Glutamatergic neuron (in vitro differentiated cells): ENCODE data around the gene CCND1. TPM values are rescaled to one million over a fixed set of nuclear protein-coding genes. Genes with fewer than 3 reads are reported as not detected.

Source experiments
- DNase-seq: peaks from one replicate; pipeline ENCODE4 v3.0.0; 2022
- H3K27ac Mint-ChIP-seq: one replicate; pipeline ENCODE4 v1.8.0; 2020; ENCODE audit warnings: mild to moderate bottlenecking, mixed read lengths, inconsistent platforms; ENCODE audit not compliant: unreplicated experiment
- H3K27me3 Mint-ChIP-seq: one replicate; pipeline ENCODE4 v1.8.0; 2020; ENCODE audit warnings: mild to moderate bottlenecking, moderate library complexity, mixed read lengths, inconsistent platforms; ENCODE audit not compliant: unreplicated experiment
- H3K36me3 Mint-ChIP-seq: one replicate; pipeline ENCODE4 v1.8.0; 2020; ENCODE audit warnings: mild to moderate bottlenecking, mixed read lengths, inconsistent platforms; ENCODE audit not compliant: unreplicated experiment
- H3K4me1 Mint-ChIP-seq: one replicate; pipeline ENCODE4 v1.8.0; 2020; ENCODE audit warnings: mild to moderate bottlenecking, low read depth, mixed read lengths, inconsistent platforms; ENCODE audit not compliant: unreplicated experiment
- H3K4me3 Mint-ChIP-seq: one replicate; pipeline ENCODE4 v1.8.0; 2020; ENCODE audit warnings: mild to moderate bottlenecking, mixed read lengths, inconsistent platforms; ENCODE audit not compliant: unreplicated experiment
- H3K9me3 Mint-ChIP-seq: one replicate; pipeline ENCODE4 v1.8.0; 2020; ENCODE audit warnings: mild to moderate bottlenecking, moderate library complexity, mixed read lengths, inconsistent platforms; ENCODE audit not compliant: unreplicated experiment
- total RNA-seq: library from RNA; stranded (reverse); fragmentation: NEBNext Ultra II Directional; extraction: Animal tissue kit (Norgen Biotek cat#: 25700); gene quantifications from one replicate; pipeline ENCODE4 v1.2.1, GENCODE V29; 2021; ENCODE audit not compliant: unreplicated experiment
- TF ChIP-seq, protein P1 (sequence below): fragments of 200-600 bp; sonication (generic); IDR thresholded peaks from one replicate; pipeline ENCODE4 v1.5.0; 2021; ENCODE audit not compliant: partially characterized antibody, unreplicated experiment

Gene CCND1
- total RNA-seq, 1 donor from 2014 or later = 36.1 TPM

DNA sequence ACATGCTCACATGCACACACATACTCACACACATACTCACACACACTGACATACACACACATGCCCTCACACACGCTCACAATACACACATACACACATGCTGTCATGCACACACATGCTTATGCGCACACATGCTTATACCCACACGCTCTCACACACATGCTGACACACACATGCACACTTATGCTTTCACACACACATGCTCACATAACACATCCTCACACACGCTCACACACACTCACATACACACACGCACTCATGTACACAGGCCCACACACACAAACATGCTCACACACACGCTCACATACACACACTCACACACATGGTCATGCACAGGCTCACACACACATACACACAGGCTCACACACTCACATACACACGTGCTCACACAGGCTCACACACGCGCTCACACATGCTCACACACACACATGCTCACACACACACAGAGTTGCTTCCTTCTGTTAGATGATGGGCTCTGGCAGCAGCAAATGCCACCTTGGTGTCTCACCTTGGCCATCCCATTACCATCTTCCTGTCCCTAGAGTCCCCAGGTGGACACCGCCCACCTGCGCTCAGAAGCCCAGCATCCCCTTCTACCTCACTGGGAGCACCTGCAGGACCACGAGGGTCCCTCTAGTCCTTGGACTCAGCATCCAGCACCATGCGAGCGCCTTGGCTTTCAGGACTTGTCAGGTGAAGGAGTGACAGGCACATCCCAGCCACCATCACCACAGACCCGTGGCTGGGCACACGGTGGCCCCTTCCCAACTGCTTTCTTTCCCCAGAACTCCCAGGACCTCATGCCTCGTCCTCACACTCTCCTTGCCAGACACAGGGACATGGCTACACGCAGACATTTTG is 44.9 kb upstream of the CCND1 start:
- Mint-ChIP-seq H3K27me3 (peaks cover 2% of the 10 kb centered on the region), H3K36me3 (peaks cover 11% of the 10 kb centered on the region), H3K4me3 (no peak overlapping the region), H3K9me3 (peaks cover 2% of the 10 kb centered on the region), H3K4me1 (no peaks in the 10 kb centered on the region), H3K27ac (no peak overlapping the region)
- no peak for DNase-seq
- TF ChIP-seq, protein P1, sequence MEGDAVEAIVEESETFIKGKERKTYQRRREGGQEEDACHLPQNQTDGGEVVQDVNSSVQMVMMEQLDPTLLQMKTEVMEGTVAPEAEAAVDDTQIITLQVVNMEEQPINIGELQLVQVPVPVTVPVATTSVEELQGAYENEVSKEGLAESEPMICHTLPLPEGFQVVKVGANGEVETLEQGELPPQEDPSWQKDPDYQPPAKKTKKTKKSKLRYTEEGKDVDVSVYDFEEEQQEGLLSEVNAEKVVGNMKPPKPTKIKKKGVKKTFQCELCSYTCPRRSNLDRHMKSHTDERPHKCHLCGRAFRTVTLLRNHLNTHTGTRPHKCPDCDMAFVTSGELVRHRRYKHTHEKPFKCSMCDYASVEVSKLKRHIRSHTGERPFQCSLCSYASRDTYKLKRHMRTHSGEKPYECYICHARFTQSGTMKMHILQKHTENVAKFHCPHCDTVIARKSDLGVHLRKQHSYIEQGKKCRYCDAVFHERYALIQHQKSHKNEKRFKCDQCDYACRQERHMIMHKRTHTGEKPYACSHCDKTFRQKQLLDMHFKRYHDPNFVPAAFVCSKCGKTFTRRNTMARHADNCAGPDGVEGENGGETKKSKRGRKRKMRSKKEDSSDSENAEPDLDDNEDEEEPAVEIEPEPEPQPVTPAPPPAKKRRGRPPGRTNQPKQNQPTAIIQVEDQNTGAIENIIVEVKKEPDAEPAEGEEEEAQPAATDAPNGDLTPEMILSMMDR = no peak

DNA sequence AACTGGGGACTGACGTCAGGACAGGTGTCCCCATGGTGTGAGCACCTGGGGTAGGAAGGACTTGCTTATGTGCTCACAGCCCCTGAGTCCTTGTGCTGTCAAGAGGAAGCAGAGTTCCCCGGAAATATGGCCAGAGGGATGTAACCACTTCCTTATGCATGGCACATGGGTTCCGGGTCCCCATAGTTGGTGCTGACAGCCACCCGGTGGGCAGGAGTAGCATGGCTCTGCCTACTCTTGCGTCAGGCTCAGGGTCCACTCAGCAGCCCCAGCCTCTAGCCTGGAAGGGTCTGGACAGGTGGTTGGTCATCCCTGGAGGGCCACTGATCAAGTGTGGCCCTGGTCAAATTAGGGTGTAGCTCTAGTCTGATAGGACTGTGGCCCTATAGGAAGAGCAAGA is 42.8 kb upstream of the CCND1 start:
- DNase-seq = no peak
- Mint-ChIP-seq H3K27me3 (peaks cover 2% of the 10 kb centered on the region), H3K4me3 (no peak overlapping the region), H3K9me3 (peaks cover 2% of the 10 kb centered on the region), H3K27ac (no peak overlapping the region), H3K36me3 (no peaks in the 10 kb centered on the region), H3K4me1 (peaks cover 7% of the 10 kb centered on the region)
- TF ChIP-seq, protein P1 = no peak

DNA sequence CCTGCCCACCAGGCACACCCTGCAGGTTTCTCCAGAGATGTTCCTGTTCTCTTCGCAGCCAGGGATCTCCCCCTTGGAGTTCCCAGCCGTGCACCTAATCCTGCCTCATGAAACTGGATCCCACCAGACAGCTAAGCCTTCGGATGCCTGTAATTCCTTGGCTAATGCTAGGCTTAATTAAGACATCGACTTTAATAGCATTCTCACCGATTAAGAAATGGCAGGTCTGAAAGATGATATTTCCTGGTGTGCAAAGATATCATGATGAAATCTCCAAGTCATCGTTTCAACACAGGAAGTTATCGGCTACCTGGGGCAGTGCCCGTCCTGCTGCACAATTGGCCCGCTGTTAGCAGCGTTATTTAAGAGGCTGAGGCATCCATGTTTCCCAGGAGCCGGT is 41.5 kb upstream of the CCND1 start:
- Mint-ChIP-seq H3K36me3 (no peaks in the 10 kb centered on the region), H3K9me3 (peaks cover 2% of the 10 kb centered on the region), H3K4me3 (no peak overlapping the region), H3K27ac (no peak overlapping the region), H3K4me1 (peaks cover 9% of the 10 kb centered on the region), H3K27me3 (peaks cover 2% of the 10 kb centered on the region)
- TF ChIP-seq, protein P1 = no peak
- no peak for DNase-seq

DNA sequence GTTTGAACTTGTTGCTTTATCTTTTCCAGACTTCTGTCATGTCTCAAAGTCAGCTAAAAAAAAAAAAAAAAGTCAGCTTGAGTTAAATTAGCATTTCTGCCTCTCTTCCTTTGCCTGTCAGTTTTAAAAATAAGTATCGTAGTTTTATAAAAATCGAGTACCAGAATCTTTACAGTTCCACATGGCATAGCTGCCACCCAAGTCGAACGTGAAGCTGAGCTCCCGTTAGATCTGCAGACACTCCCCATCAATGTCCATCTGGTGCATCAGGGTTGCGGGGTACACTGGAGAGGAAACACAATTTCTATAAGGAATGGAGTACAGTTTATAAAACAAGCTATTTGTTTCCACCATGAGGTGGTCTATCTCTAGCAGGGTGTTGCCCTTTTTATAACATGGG is 41.0 kb upstream of the CCND1 start:
- Mint-ChIP-seq H3K27me3 (peaks cover 2% of the 10 kb centered on the region), H3K4me3 (no peak overlapping the region), H3K4me1 (peaks cover 9% of the 10 kb centered on the region), H3K9me3 (peaks cover 2% of the 10 kb centered on the region), H3K27ac (no peak overlapping the region), H3K36me3 (no peaks in the 10 kb centered on the region)
- DNase-seq = no peak
- TF ChIP-seq, protein P1 = no peak
